Right atrium auricular region (tissue), 2 donors: Measurements from ENCODE around the gene SULF2. TPM values are rescaled to one million over a fixed set of nuclear protein-coding genes. Genes with fewer than 3 reads are reported as not detected.

ENCODE experiments used
- DNase-seq: peaks from one replicate; pipeline ENCODE4 v3.0.0-alpha.2; 2019; ENCODE audit warnings: low spot score
- H3K27ac ChIP-seq, 2 donors: fragments of 200-600 bp; sonication (generic); 1 replicate in 1 of 2; 2 replicates in 1 of 2; pipeline ENCODE4 v1.5.1; 2016 to 2019
- H3K27me3 ChIP-seq, 2 donors: fragments of 200-600 bp; sonication (generic); one replicate each; pipeline versions ENCODE4 v1.5.1 to v1.6.0; 2017 to 2019
- H3K36me3 ChIP-seq: fragments of 200-600 bp; sonication (generic); one replicate; pipeline ENCODE4 v1.5.1; 2016
- H3K4me1 ChIP-seq, 2 donors: fragments of 200-600 bp; sonication (generic); one replicate each; pipeline versions ENCODE4 v1.5.1 to v1.6.0; 2017 to 2019
- H3K4me3 ChIP-seq, 2 donors: fragments of 200-600 bp; sonication (generic); 1 replicate in 1 of 2; 2 replicates in 1 of 2; pipeline ENCODE4 v1.5.1; 2017 to 2019; ENCODE audit warnings: mild to moderate bottlenecking in 1 of 2, moderate library complexity in 1 of 2
- H3K9me3 ChIP-seq, 2 donors: fragments of 200-600 bp; sonication (generic); one replicate each; pipeline ENCODE4 v1.5.1; 2019
- total RNA-seq, 2 donors: library from RNA; depleted of rRNA; stranded (reverse); fragments of >200 nt; gene quantifications; one replicate each; pipeline ENCODE4 v1.1.0, GENCODE V29; 2016
- TF ChIP-seq, protein P1 (sequence below), 2 donors: fragments of 200-600 bp; sonication (generic); IDR thresholded peaks; one replicate each; pipeline ENCODE4 v1.5.1; 2019; ENCODE audit warnings: antibody characterized with exemption in 2 of 2

Gene SULF2
- total RNA-seq, 2 donors from 2014 or later, result 33.7 to 57.8 TPM

DNA sequence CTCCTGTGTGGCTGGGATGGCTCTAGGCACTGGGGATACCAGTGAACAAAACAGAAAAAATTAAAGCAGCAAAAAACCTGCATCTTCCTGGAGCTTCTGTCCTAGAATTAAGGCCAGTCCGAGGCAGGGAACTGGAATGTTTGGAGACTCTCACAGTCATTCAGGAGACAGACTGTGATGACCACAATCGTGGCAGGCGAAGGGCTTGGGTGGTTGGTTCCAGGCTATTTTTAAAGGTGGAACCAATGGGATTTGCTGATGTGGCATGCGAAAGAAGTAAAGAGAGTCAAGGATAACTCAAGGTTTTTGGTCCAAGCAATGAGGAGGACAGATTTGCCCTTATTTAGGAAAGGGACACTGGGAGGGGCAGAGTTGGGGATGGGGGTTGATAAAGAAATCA lies 66.9 kb downstream of the SULF2 start:
- no peak for DNase-seq
- no peaks in the 10 kb centered on the region for H3K9me3 ChIP-seq
- H3K27me3 ChIP-seq, result no peaks in the 10 kb centered on the region
- TF ChIP-seq, protein P1, sequence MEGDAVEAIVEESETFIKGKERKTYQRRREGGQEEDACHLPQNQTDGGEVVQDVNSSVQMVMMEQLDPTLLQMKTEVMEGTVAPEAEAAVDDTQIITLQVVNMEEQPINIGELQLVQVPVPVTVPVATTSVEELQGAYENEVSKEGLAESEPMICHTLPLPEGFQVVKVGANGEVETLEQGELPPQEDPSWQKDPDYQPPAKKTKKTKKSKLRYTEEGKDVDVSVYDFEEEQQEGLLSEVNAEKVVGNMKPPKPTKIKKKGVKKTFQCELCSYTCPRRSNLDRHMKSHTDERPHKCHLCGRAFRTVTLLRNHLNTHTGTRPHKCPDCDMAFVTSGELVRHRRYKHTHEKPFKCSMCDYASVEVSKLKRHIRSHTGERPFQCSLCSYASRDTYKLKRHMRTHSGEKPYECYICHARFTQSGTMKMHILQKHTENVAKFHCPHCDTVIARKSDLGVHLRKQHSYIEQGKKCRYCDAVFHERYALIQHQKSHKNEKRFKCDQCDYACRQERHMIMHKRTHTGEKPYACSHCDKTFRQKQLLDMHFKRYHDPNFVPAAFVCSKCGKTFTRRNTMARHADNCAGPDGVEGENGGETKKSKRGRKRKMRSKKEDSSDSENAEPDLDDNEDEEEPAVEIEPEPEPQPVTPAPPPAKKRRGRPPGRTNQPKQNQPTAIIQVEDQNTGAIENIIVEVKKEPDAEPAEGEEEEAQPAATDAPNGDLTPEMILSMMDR (IDR thresholded peaks at IDR 0.05), result no peak
- H3K4me1 ChIP-seq, result no peaks in the 10 kb centered on the region
- H3K4me3 ChIP-seq, result no peak overlapping the region
- no peak overlapping the region for H3K27ac ChIP-seq
- H3K36me3 ChIP-seq, result no peaks in the 10 kb centered on the region

GRCh38 chr20:47717421-47717820 lies 67.9 kb downstream of the SULF2 start:
- H3K9me3 ChIP-seq, result no peaks in the 10 kb centered on the region
- no peaks in the 10 kb centered on the region for H3K4me1 ChIP-seq
- H3K36me3 ChIP-seq, result no peaks in the 10 kb centered on the region
- H3K27me3 ChIP-seq, result no peaks in the 10 kb centered on the region
- TF ChIP-seq, protein P1 (IDR thresholded peaks at IDR 0.05), result no peak
- no peak overlapping the region for H3K27ac ChIP-seq
- H3K4me3 ChIP-seq, result no peak overlapping the region
- DNase-seq, result no peak

GRCh38 chr20:47713878-47714450 lies 71.3 kb downstream of the SULF2 start:
- no peaks in the 10 kb centered on the region for H3K9me3 ChIP-seq
- no peak overlapping the region for H3K27ac ChIP-seq
- no peaks in the 10 kb centered on the region for H3K4me1 ChIP-seq
- H3K36me3 ChIP-seq, result no peaks in the 10 kb centered on the region
- H3K27me3 ChIP-seq, result no peaks in the 10 kb centered on the region
- TF ChIP-seq, protein P1 (IDR thresholded peaks at IDR 0.05), result no peak
- no peak overlapping the region for H3K4me3 ChIP-seq
- peak; percentile 61 for DNase-seq

DNA sequence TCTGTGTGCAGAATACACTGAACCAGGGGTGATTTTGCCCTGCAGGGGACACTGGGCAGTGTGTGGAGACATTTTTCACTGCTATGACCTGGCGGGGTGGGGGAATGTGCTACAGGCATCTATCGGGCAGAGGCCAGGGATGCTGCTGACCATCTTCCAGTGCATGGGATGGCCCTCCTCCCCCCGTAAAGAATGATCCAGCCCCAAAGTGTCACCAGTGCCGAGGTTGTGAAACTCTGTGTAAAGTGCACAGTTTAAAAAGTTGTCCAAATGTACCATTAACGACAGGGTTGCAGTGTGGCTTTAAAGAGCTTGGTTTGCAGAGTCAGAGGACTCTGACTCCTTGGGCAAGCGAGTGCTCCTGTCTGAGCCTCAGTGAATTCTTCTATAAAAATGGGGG lies 72.1 kb downstream of the SULF2 start:
- Histone ChIP-seq H3K9me3 (no peaks in the 10 kb centered on the region), H3K27me3 (no peaks in the 10 kb centered on the region), H3K4me3 (no peak overlapping the region), H3K27ac (no peak overlapping the region), H3K4me1 (no peaks in the 10 kb centered on the region), H3K36me3 (no peaks in the 10 kb centered on the region)
- TF ChIP-seq, protein P1 (IDR thresholded peaks at IDR 0.05), result no peak
- no peak for DNase-seq

DNA sequence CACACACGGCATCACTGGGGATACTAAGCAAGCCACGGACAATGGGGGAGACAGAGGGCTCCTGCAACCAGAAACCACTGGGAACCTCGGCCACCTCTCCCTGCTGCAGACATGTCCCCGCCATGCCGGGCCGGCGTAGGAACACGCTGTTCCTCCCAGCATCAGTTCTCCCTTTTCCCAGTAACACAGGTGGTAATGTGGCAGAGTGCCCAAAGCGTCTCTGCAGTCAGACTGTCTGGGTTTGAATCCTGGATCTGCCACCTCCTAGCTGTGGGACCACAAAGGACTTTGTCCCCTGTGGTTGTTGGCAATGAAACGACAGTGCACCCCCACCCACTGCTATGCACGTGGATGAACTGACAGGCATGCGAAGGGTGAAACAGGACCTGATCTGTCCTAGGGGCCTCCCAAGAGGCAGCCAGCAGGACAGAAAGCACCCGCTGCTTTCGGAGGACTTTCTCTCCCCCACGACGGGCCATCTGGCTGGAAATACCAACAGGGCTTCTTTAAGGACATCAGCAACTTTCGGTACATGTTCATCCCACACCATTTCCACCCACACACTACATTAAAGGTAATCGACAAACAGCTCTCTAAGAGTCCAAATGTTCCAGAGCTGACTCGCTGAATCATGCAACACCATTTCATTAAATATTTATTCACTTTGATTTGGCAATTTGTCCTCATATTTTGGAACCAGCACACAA lies 74.1 kb downstream of the SULF2 start:
- no peaks in the 10 kb centered on the region for H3K36me3 ChIP-seq
- no peaks in the 10 kb centered on the region for H3K9me3 ChIP-seq
- H3K27ac ChIP-seq, result no peak overlapping the region
- no peaks in the 10 kb centered on the region for H3K27me3 ChIP-seq
- DNase-seq, result no peak
- peaks cover 0 to 1% of the 10 kb centered on the region in 2 donors for H3K4me1 ChIP-seq
- TF ChIP-seq, protein P1 (IDR thresholded peaks at IDR 0.05), result no peak
- no peak overlapping the region for H3K4me3 ChIP-seq
